GM12874 (cell line): ENCODE measurements around the gene SCNM1.
A peak's percentile ranks its signal among the peaks of the same experiment; 100 is the strongest.

Source experiments
- TF ChIP-seq, protein P1 (sequence below): IDR thresholded peaks from 2 replicates; pipeline ENCODE4 v1.5.1; 2011; ENCODE audit warnings: low read depth, mild to moderate bottlenecking, control low read depth, low read length, moderate library complexity; ENCODE audit not compliant: insufficient read depth

SCNM1 gene

GRCh38 chr1:151166505-151166956 lies 587 bp downstream of the SCNM1 start:
- TF ChIP-seq, protein P1, sequence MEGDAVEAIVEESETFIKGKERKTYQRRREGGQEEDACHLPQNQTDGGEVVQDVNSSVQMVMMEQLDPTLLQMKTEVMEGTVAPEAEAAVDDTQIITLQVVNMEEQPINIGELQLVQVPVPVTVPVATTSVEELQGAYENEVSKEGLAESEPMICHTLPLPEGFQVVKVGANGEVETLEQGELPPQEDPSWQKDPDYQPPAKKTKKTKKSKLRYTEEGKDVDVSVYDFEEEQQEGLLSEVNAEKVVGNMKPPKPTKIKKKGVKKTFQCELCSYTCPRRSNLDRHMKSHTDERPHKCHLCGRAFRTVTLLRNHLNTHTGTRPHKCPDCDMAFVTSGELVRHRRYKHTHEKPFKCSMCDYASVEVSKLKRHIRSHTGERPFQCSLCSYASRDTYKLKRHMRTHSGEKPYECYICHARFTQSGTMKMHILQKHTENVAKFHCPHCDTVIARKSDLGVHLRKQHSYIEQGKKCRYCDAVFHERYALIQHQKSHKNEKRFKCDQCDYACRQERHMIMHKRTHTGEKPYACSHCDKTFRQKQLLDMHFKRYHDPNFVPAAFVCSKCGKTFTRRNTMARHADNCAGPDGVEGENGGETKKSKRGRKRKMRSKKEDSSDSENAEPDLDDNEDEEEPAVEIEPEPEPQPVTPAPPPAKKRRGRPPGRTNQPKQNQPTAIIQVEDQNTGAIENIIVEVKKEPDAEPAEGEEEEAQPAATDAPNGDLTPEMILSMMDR, result no peak

DNA sequence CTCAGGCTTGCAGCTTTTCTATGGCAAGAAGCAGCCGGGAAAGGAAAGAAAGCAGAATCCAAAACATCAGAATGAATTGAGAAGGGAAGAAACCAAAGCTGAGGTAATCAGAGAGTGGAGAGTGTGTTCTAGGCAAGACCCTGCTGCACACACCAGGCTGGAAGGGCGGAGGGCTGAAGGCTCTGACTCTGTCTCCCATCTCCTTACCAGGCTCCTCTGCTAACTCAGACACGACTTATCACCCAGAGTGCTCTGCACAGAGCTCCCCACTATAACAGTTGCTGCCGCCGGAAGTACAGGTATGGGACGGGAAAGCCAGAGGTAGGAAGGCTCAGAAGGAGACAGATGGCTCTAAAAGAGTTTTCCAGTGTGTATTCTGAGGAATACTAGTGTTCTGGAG lies 1.2 kb downstream of the SCNM1 start:
- TF ChIP-seq, protein P1, result no peak

DNA sequence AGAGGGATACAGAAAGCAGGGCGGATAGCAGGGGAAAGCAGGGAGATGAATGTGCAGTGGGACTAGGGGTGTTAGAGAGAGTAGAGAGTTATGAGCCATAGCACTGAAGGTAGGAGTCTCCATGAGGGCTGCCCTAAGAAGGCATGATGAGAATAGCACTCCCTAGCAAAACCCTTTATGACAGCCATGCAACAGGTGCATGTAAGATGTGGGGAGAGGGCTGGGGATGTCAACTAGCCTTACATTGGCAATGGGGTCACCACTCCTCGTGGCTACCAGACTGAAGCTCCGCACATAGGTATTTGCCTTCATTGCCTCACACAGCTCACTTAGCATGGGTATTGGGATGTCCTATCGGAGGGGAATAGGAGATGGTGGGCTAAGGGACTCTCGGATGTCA lies 5.2 kb downstream of the SCNM1 start:
- TF ChIP-seq, protein P1, result no peak

DNA sequence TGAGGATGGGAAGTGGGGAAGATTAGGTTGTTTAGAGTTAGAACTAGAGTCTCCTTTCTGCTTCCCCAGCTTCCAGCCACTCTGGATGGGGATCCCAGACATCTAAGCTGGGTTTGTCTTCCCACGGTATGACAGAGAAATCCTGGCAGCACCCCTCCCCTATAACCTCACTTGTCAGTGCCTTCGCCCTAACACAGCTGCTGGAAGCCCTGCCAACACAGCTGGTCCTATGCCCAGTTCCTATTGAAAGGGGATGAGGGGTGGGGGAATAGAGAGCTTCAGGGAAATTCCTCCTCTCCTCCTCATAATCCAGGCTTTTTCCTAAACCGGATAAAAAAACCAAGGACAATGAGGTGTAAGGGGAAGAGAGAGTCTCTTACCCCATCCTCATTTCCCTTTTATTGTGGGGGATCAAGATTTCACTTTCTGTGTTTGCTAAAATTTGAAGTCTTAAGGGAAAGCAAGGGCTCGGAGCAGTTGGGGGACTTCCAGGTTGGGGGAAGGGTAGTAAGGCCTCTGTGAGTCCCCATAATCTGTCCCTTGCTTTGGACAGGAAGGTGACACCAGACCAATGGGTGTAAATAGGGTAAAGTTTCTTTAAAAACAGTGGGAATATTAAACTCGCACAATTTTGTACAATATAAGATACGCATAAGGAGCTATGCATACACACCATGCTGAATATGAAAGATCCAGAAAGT lies 9.2 kb downstream of the SCNM1 start:
- TF ChIP-seq, protein P1, result no peak

- TF ChIP-seq, protein P1, result peak; percentile 62; the same call in 1 of the 2 replicates
These were observed 9.9 kb downstream of the SCNM1 start, which contains the start of gene TMOD4 for GRCh38 chr1:151175863-151176262. TSS of gene TMOD4 (minus strand) at chr1:151175981. CDS start at chr1:151174875, 1,106 bp downstream.

GRCh38 chr1:151176514-151177045 lies 10.6 kb downstream of the SCNM1 start:
- TF ChIP-seq, protein P1, result no peak

DNA sequence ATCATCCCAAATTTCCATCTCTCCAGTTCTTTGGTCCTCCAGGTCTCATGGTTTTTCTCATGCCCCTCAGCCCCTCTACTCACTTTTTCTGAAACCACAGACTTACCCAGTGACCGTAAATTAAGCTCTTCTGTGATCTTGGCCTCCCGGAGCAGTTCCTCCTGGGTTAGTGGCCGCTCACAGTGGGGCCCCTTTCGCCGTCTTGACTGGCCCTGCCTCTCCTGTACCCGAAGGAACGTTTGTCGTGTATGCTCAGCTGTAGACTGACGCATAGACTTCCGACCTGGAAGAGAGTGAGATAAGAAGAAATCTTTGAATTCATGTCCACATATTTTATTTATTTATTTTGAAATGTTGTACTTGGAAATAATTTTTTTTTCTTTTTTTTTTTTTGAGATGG lies 18.3 kb downstream of the SCNM1 start:
- TF ChIP-seq, protein P1, result no peak
